Measurements from ENCODE around the gene FGF2.

The FGF2 gene

DNA sequence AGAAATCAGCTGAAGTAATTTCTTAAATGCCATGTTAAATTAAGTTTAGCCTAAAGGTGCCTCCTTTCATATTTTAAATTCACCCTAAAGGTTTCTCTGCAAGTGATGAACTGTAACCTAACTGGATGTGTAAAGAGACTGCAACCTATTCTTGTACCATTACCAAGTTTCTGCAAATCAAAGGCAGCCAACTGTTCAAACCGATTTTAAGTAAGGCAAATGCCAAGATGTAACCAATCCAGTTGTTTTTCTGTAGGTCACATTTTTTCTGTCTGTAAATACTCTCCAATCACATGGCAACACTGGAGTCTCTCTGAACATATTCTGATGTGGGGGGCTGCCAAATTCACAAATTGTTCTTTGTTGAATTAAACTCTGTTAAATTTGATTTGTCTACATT lies 42.4 kb upstream of the FGF2 start:
- no peak for TF ChIP-seq POLR2AphosphoS5 (IDR thresholded peaks at IDR 0.05; ENCODE audit: low read depth, low read length)
- no peak for TF ChIP-seq TAF1 (IDR thresholded peaks at IDR 0.05; ENCODE audit: borderline replicate concordance, insufficient read depth, low read length)
- no peak for TF ChIP-seq REST (IDR thresholded peaks at IDR 0.05; ENCODE audit: insufficient read depth in 1 of 2, low read depth in 2 of 2, low read length in 2 of 2)
- TF ChIP-seq FOXP2 (optimal IDR thresholded peaks at IDR 0.05; ENCODE audit: borderline replicate concordance, extremely low read depth, extremely low read length, insufficient read depth) = no peak
- no peak for TF ChIP-seq SIN3A (IDR thresholded peaks at IDR 0.05; ENCODE audit: borderline replicate concordance, insufficient read depth, low read length)

- no peak for TF ChIP-seq TAF1 (IDR thresholded peaks at IDR 0.05; ENCODE audit: borderline replicate concordance, insufficient read depth, low read length)
These were observed 41.5 kb upstream of the FGF2 start for GRCh38 chr4:122785099-122785498.

DNA sequence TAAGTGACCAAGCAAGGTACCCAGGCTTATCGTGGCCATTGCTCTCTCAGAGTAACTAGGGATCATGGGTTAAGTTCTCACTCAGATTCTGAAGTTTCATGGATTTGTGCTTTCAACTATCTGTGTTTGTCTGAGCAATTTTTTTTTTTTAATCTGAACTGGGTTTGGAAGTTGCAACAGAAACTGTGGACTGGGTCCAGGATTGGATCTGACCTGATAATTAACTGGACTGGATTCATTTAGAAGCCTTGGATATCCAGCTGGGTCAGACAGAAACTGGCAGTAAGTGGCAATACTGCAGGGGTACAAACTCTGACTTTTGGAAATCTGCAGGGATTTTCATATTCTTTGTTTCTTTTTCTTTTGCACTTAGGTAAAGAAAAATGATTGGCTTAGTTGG lies 38.7 kb upstream of the FGF2 start:
- TF ChIP-seq REST (IDR thresholded peaks at IDR 0.05; ENCODE audit: insufficient read depth in 1 of 2, low read depth in 2 of 2, low read length in 2 of 2) = no peak
- TF ChIP-seq POLR2AphosphoS5 (IDR thresholded peaks at IDR 0.05; ENCODE audit: low read depth, low read length) = no peak
- TF ChIP-seq SIN3A (IDR thresholded peaks at IDR 0.05; ENCODE audit: borderline replicate concordance, insufficient read depth, low read length) = no peak
- no peak for TF ChIP-seq FOXP2 (optimal IDR thresholded peaks at IDR 0.05; ENCODE audit: borderline replicate concordance, extremely low read depth, extremely low read length, insufficient read depth)
- TF ChIP-seq TAF1 (IDR thresholded peaks at IDR 0.05; ENCODE audit: borderline replicate concordance, insufficient read depth, low read length) = no peak

GRCh38 chr4:122788935-122789334 lies 37.7 kb upstream of the FGF2 start:
- TF ChIP-seq FOXP2 (optimal IDR thresholded peaks at IDR 0.05; ENCODE audit: borderline replicate concordance, extremely low read depth, extremely low read length, insufficient read depth) (no peak), POLR2AphosphoS5 (IDR thresholded peaks at IDR 0.05; ENCODE audit: low read depth, low read length) (no peak), SIN3A (IDR thresholded peaks at IDR 0.05; ENCODE audit: borderline replicate concordance, insufficient read depth, low read length) (no peak), TAF1 (IDR thresholded peaks at IDR 0.05; ENCODE audit: borderline replicate concordance, insufficient read depth, low read length) (no peak), REST (IDR thresholded peaks at IDR 0.05; ENCODE audit: insufficient read depth in 1 of 2, low read depth in 2 of 2, low read length in 2 of 2) (no peak)

GRCh38 chr4:122793811-122794210 lies 32.8 kb upstream of the FGF2 start:
- TF ChIP-seq POLR2AphosphoS5 (IDR thresholded peaks at IDR 0.05; ENCODE audit: low read depth, low read length) (no peak), TAF1 (IDR thresholded peaks at IDR 0.05; ENCODE audit: borderline replicate concordance, insufficient read depth, low read length) (no peak), SIN3A (IDR thresholded peaks at IDR 0.05; ENCODE audit: borderline replicate concordance, insufficient read depth, low read length) (no peak)

DNA sequence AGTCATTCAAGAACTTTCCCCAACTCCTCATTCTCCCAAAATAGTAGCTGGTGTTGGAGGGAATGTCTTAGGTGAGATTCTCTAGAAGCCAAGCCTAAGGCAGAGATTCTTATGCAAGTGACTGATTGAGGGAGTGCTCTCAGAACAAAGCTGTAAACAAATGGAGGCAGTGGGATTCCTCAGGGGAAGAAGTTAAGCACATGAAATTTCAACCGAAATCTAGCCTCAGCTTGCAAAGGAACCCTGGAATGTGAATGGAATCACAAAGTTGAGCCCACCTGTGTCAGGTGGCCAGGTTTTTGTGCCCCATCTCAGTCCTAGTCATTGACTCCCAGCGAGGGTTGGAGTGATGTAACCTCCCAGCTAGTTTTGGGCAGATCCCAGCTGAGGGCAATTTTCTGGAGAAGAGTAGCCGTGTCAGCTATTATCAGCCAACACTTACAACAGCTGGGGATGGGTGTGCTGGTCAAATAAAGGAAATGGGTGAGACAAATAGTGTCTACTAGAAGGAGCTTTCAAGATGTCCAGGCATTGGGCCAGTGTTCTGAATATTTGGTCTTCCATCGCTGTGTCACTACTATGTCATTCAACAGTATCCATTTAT lies 29.7 kb upstream of the FGF2 start:
- TF ChIP-seq TAF1 (IDR thresholded peaks at IDR 0.05; ENCODE audit: borderline replicate concordance, insufficient read depth, low read length) (no peak), POLR2AphosphoS5 (IDR thresholded peaks at IDR 0.05; ENCODE audit: low read depth, low read length) (no peak), SIN3A (IDR thresholded peaks at IDR 0.05; ENCODE audit: borderline replicate concordance, insufficient read depth, low read length) (no peak), FOXP2 (optimal IDR thresholded peaks at IDR 0.05; ENCODE audit: borderline replicate concordance, extremely low read depth, extremely low read length, insufficient read depth) (no peak), REST (IDR thresholded peaks at IDR 0.05; ENCODE audit: insufficient read depth in 1 of 2, low read depth in 2 of 2, low read length in 2 of 2) (no peak)

Measured in PFSK-1 (cell line).